GM21447 (cell line): ENCODE results near the gene ADAP1.
"Not testable (repeated sequence)": the region's sequence is repeated elsewhere in the genome, so short reads cannot be mapped to it uniquely, and the experiment has no call there.

ENCODE experiments used
- ATAC-seq: cut with Tn5 transposase; IDR thresholded peaks from one replicate; pipeline ENCODE4 v1.9.1; 2021; ENCODE audit not compliant: unreplicated experiment

The ADAP1 gene

GRCh38 chr7:884191-885003, 70.1 kb downstream of the ADAP1 start:
- ATAC-seq: no peak

GRCh38 chr7:883055-884021, 71.1 kb downstream of the ADAP1 start:
- no peak for ATAC-seq

GRCh38 chr7:882336-883035, 72.0 kb downstream of the ADAP1 start:
- no peak for ATAC-seq

- ATAC-seq: no peak
Measured at GRCh38 chr7:881441-882234, 72.8 kb downstream of the ADAP1 start.

GRCh38 chr7:880450-880849, 74.0 kb downstream of the ADAP1 start:
- ATAC-seq: no peak

GRCh38 chr7:879706-880105, 74.8 kb downstream of the ADAP1 start:
- ATAC-seq: no peak

GRCh38 chr7:879093-879492, 75.4 kb downstream of the ADAP1 start:
- no peak for ATAC-seq

GRCh38 chr7:877312-878232, 76.9 kb downstream of the ADAP1 start:
- ATAC-seq: no peak

- peak; percentile 28 for ATAC-seq
Measured at GRCh38 chr7:876972-877311, 77.5 kb downstream of the ADAP1 start.

- ATAC-seq: peak; percentile 66
Measured at GRCh38 chr7:876077-876971, 78.2 kb downstream of the ADAP1 start, which contains the start of gene GET4. Gene GET4 (plus strand): TSS chr7:876554. CDS start chr7:876646, 92 bp downstream.

GRCh38 chr7:875476-876076, 78.9 kb downstream of the ADAP1 start:
- ATAC-seq: no peak

GRCh38 chr7:875051-875450, 79.4 kb downstream of the ADAP1 start:
- no peak for ATAC-seq

GRCh38 chr7:874031-874749, 80.3 kb downstream of the ADAP1 start:
- ATAC-seq: no peak

GRCh38 chr7:873367-874002, 81.0 kb downstream of the ADAP1 start:
- ATAC-seq: no peak

GRCh38 chr7:872685-873084, 81.8 kb downstream of the ADAP1 start:
- ATAC-seq: not testable (repeated sequence)

- ATAC-seq: no peak
Measured at GRCh38 chr7:871900-872537, 82.5 kb downstream of the ADAP1 start.
